HepG2 (cell line): ENCODE data around the gene CAMKMT. TPM values are rescaled to one million over a fixed set of nuclear protein-coding genes. Genes with fewer than 3 reads are reported as not detected.

ENCODE experiments used
- BHLHE40 ChIP-seq: IDR thresholded peaks from 2 replicates; pipeline ENCODE4 v1.6.1; 2011; ENCODE audit warnings: low read length, improper control_type of control experiment
- CC2D1A ChIP-seq: sonication (generic); formaldehyde crosslinking; IDR thresholded peaks from 2 replicates; pipeline ENCODE4 v1.8.1; 2023; ENCODE audit warnings: mild to moderate bottlenecking, missing genetic modification reagents
- CEBPB ChIP-seq: IDR thresholded peaks from 2 replicates; pipeline ENCODE4 v1.6.1; 2011; ENCODE audit warnings: low read depth, low read length, improper control_type of control experiment, borderline replicate concordance
- CEBPG ChIP-seq: IDR thresholded peaks from 2 replicates; pipeline ENCODE4 v1.6.1; 2016
- CENPBD1 ChIP-seq: sonication (generic); formaldehyde crosslinking; IDR thresholded peaks from 2 replicates; pipeline ENCODE4 v1.8.0; 2022; ENCODE audit warnings: missing genetic modification reagents, low read depth, mild to moderate bottlenecking, borderline replicate concordance
- GATA4 ChIP-seq: sonication (generic); IDR thresholded peaks from 2 replicates; pipeline ENCODE4 v1.6.1; 2016; ENCODE audit warnings: antibody characterized with exemption, low read depth, borderline replicate concordance
- HOXA5 ChIP-seq: sonication (generic); formaldehyde crosslinking; IDR thresholded peaks from 2 replicates; pipeline ENCODE4 v1.4.0; 2020; ENCODE audit warnings: missing genetic modification reagents
- MAF1 ChIP-seq: sonication (generic); formaldehyde crosslinking; IDR thresholded peaks from 2 replicates; pipeline ENCODE4 v1.5.0; 2020; ENCODE audit warnings: missing genetic modification reagents, borderline replicate concordance
- MED1 ChIP-seq: sonication (generic); formaldehyde crosslinking; IDR thresholded peaks from 2 replicates; pipeline ENCODE4 v1.4.0; 2020; ENCODE audit warnings: missing genetic modification reagents
- MIER2 ChIP-seq: IDR thresholded peaks from 2 replicates; pipeline ENCODE4 v1.6.1; 2016; ENCODE audit warnings: missing biosample characterization, missing genetic modification reagents
- NCOA5 ChIP-seq: sonication (generic); formaldehyde crosslinking; IDR thresholded peaks from 2 replicates; pipeline ENCODE4 v1.4.0; 2020; ENCODE audit warnings: missing genetic modification reagents
- NFRKB ChIP-seq: fragments of 450-650 bp; IDR thresholded peaks from 2 replicates; pipeline ENCODE4 v1.6.1; 2017
- NKX3-1 ChIP-seq: sonication (generic); formaldehyde crosslinking; IDR thresholded peaks from 2 replicates; pipeline ENCODE4 v1.5.0; 2020; ENCODE audit warnings: missing genetic modification reagents
- NR2F6 ChIP-seq, 2 experiments: IDR thresholded peaks; 2 replicates each; pipeline ENCODE4 v1.6.1; 2016; ENCODE audit warnings: antibody characterized with exemption in 1 of 2, mild to moderate bottlenecking in 1 of 2
- RBFOX2 ChIP-seq: fragments of 200-400 bp; formaldehyde crosslinking; IDR thresholded peaks from 2 replicates; pipeline ENCODE4 v1.6.1; 2017; ENCODE audit warnings: low read depth, mild to moderate bottlenecking, low read length
- SOX13 ChIP-seq, 3 experiments: fragments of 450-650 bp in 1 of 3; sonication (generic) in 1 of 3; formaldehyde crosslinking in 1 of 3; IDR thresholded peaks in 2 of 3; conservative IDR thresholded peaks in 1 of 3; 2 replicates each; pipeline versions ENCODE4 v1.5.0 to v1.6.1; 2016 to 2020; ENCODE audit warnings: antibody characterized with exemption in 1 of 3, mild to moderate bottlenecking in 1 of 3, missing compliant biosample characterization in 1 of 3, missing genetic modification reagents in 1 of 3, moderate library complexity in 1 of 3
- ZBTB21 ChIP-seq: sonication (generic); formaldehyde crosslinking; IDR thresholded peaks from 2 replicates; pipeline ENCODE4 v1.4.0; 2020; ENCODE audit warnings: missing genetic modification reagents
- ZNF33A ChIP-seq: sonication (generic); formaldehyde crosslinking; IDR thresholded peaks from 2 replicates; pipeline ENCODE4 v1.5.1; 2020; ENCODE audit warnings: missing genetic modification reagents, mild to moderate bottlenecking, moderate library complexity, borderline replicate concordance
- ZNF343 ChIP-seq: sonication (generic); formaldehyde crosslinking; IDR thresholded peaks from 2 replicates; pipeline ENCODE4 v1.4.0; 2020; ENCODE audit warnings: mild to moderate bottlenecking, missing genetic modification reagents
- ZNF431 ChIP-seq: sonication (generic); formaldehyde crosslinking; IDR thresholded peaks from 2 replicates; pipeline ENCODE4 v1.9.0; 2022; ENCODE audit warnings: missing genetic modification reagents, low read depth, mild to moderate bottlenecking, borderline replicate concordance
- polyA plus RNA-seq, 8 experiments: library from polyadenylated mRNA; depleted of rRNA in 3 of 8; stranded (reverse) in 7 of 8; unstranded in 1 of 8; fragments of >200 nt; fragmentation: Illumina TruSeq in 4 of 8; extraction: Trizol in 4 of 8; gene quantifications; 2 replicates each; pipeline versions ENCODE4 v1.2.1 to v1.2.3, GENCODE V29; 2011 to 2016; ENCODE audit warnings: low read depth in 4 of 8, missing spikeins in 1 of 8, mixed read lengths in 1 of 8; ENCODE audit not compliant: insufficient read depth in 1 of 8
- total RNA-seq, 5 experiments: library from RNA; depleted of rRNA; stranded (reverse); fragments of >200 nt; fragmentation: Illumina TruSeq; extraction: Trizol; gene quantifications; 2 replicates each; pipeline ENCODE4 v1.2.3, GENCODE V29; 2016; ENCODE audit warnings: low read depth in 1 of 5
- TF ChIP-seq, protein P1 (sequence below): sonication (generic); formaldehyde crosslinking; IDR thresholded peaks from 2 replicates; pipeline ENCODE4 v1.8.1; 2023; ENCODE audit warnings: mild to moderate bottlenecking, moderate library complexity, missing genetic modification reagents
- TF ChIP-seq, protein P2 (sequence below): sonication (generic); formaldehyde crosslinking; IDR thresholded peaks from 2 replicates; pipeline ENCODE4 v1.4.0; 2020; ENCODE audit warnings: low read depth, mild to moderate bottlenecking, missing genetic modification reagents
- TF ChIP-seq, protein P3 (sequence below): IDR thresholded peaks from 2 replicates; pipeline ENCODE4 v1.6.1; 2016; ENCODE audit warnings: low read depth, borderline replicate concordance
- TF ChIP-seq, protein P4 (sequence below): IDR thresholded peaks from 2 replicates; pipeline ENCODE4 v1.4.0; 2020; ENCODE audit warnings: mild to moderate bottlenecking, missing genetic modification reagents

CAMKMT gene
- total and polyA plus RNA-seq, 2 of the 13 experiments (the other 11 are each of a cell fraction or from before 2014, with no cell fraction given): 6.9 to 20.8 TPM

- TF ChIP-seq, protein P1, sequence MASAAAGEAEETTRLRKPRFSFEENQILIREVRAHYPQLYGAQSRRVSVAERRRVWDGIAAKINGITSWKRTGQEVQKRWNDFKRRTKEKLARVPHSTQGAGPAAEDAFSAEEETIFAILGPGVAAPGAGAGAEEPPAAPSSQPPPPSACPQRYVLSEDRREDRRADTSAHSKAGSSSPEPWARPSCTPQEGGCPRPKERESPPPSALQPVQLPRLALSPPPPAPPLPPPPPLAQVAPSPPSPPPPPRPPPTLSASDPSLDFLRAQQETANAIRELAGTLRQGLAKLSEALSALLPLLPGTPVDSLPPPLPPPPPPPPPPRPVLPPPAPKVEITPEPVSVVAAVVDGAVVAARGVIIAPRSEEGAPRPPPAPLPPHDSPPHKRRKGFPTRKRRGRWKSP: peak; percentile 19; the same call in 1 of the 2 replicates
- TF ChIP-seq NCOA5 (CRISPR knock-in tag): no peak
- TF ChIP-seq, protein P2, sequence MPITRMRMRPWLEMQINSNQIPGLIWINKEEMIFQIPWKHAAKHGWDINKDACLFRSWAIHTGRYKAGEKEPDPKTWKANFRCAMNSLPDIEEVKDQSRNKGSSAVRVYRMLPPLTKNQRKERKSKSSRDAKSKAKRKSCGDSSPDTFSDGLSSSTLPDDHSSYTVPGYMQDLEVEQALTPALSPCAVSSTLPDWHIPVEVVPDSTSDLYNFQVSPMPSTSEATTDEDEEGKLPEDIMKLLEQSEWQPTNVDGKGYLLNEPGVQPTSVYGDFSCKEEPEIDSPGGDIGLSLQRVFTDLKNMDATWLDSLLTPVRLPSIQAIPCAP (CRISPR knock-in tag): no peak
- TF ChIP-seq ZNF343 (CRISPR knock-in tag): no peak
- no peak for TF ChIP-seq NR2F6 (IDR thresholded peaks at IDR 0.05)
- TF ChIP-seq NR2F6 (CRISPR knock-in tag; IDR thresholded peaks at IDR 0.05): peak; percentile 18; the same call in 1 of the 2 replicates
- TF ChIP-seq, protein P3, sequence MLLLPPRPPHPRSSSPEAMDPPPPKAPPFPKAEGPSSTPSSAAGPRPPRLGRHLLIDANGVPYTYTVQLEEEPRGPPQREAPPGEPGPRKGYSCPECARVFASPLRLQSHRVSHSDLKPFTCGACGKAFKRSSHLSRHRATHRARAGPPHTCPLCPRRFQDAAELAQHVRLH: no peak
- TF ChIP-seq BHLHE40: peak; percentile 10; the same call in 1 of the 2 replicates
- TF ChIP-seq HOXA5 (CRISPR knock-in tag): peak; percentile 75
- no peak for TF ChIP-seq MAF1
- no peak for TF ChIP-seq CENPBD1
- TF ChIP-seq ZNF431 (CRISPR knock-in tag): no peak
- TF ChIP-seq GATA4: no peak
- no peak for TF ChIP-seq SOX13 (IDR thresholded peaks at IDR 0.05)
- TF ChIP-seq SOX13 (CRISPR knock-in tag; conservative IDR thresholded peaks at IDR 0.05 in 1 of 2, IDR thresholded peaks at IDR 0.05 in 1 of 2): peak in 1 of 2 experiments; percentile 71; a peak in 2 of 4 replicates
- TF ChIP-seq MED1 (CRISPR knock-in tag): 0 out of 2 replicates have a peak, but pooled peaks have one; percentile 13
- no peak for TF ChIP-seq NFRKB
- TF ChIP-seq MIER2: 0 out of 2 replicates have a peak, but pooled peaks have one; percentile 49
- TF ChIP-seq, protein P4, sequence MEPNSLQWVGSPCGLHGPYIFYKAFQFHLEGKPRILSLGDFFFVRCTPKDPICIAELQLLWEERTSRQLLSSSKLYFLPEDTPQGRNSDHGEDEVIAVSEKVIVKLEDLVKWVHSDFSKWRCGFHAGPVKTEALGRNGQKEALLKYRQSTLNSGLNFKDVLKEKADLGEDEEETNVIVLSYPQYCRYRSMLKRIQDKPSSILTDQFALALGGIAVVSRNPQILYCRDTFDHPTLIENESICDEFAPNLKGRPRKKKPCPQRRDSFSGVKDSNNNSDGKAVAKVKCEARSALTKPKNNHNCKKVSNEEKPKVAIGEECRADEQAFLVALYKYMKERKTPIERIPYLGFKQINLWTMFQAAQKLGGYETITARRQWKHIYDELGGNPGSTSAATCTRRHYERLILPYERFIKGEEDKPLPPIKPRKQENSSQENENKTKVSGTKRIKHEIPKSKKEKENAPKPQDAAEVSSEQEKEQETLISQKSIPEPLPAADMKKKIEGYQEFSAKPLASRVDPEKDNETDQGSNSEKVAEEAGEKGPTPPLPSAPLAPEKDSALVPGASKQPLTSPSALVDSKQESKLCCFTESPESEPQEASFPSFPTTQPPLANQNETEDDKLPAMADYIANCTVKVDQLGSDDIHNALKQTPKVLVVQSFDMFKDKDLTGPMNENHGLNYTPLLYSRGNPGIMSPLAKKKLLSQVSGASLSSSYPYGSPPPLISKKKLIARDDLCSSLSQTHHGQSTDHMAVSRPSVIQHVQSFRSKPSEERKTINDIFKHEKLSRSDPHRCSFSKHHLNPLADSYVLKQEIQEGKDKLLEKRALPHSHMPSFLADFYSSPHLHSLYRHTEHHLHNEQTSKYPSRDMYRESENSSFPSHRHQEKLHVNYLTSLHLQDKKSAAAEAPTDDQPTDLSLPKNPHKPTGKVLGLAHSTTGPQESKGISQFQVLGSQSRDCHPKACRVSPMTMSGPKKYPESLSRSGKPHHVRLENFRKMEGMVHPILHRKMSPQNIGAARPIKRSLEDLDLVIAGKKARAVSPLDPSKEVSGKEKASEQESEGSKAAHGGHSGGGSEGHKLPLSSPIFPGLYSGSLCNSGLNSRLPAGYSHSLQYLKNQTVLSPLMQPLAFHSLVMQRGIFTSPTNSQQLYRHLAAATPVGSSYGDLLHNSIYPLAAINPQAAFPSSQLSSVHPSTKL (CRISPR knock-in tag): peak; percentile 65
- TF ChIP-seq CEBPG: peak; percentile 29; the same call in 1 of the 2 replicates
- TF ChIP-seq CC2D1A (CRISPR knock-in tag): no peak
- no peak for TF ChIP-seq ZBTB21 (CRISPR knock-in tag)
- no peak for TF ChIP-seq NKX3-1 (CRISPR knock-in tag)
- TF ChIP-seq ZNF33A (CRISPR knock-in tag): no peak
- TF ChIP-seq RBFOX2: no peak
- no peak for TF ChIP-seq CEBPB
Measured at GRCh38 chr2:44479127-44479887, 117.6 kb downstream of the CAMKMT start (continued).
